Activated T-cell treated with anti-CD3 and anti-CD28 coated beads, Interleukin-2, amount 50 U/mL, for 4 hours (primary cell): ENCODE data around the gene RIMBP2. TPM values are rescaled to one million over a fixed set of nuclear protein-coding genes. Genes with fewer than 3 reads are reported as not detected.
A peak's percentile ranks its signal among the peaks of the same experiment; 100 is the strongest.
"Not testable (repeated sequence)": the region's sequence is repeated elsewhere in the genome, so short reads cannot be mapped to it uniquely, and the experiment has no call there.

ENCODE experiments used
- ATAC-seq, 2 donors: fragments of 200-7000 bp; cut with Tn5 transposase; one replicate each; pipeline ENCODE4 v1.10.0; 2021
- DNase-seq: peaks from one replicate; pipeline ENCODE4 v3.0.0-alpha.2; 2020
- H3K27me3 Mint-ChIP-seq: one replicate; pipeline ENCODE4 v1.8.0; 2021; ENCODE audit warnings: low read depth, mixed read lengths
- H3K36me3 Mint-ChIP-seq: one replicate; pipeline ENCODE4 v1.8.0; 2022; ENCODE audit warnings: mixed read lengths; ENCODE audit not compliant: insufficient read depth
- H3K4me1 Mint-ChIP-seq: one replicate; pipeline ENCODE4 v1.8.0; 2021; ENCODE audit warnings: low read depth, mixed read lengths
- H3K4me3 Mint-ChIP-seq: one replicate; pipeline ENCODE4 v1.8.0; 2021; ENCODE audit warnings: mild to moderate bottlenecking, moderate library complexity, mixed read lengths
- H3K9me3 Mint-ChIP-seq: one replicate; pipeline ENCODE4 v1.8.0; 2021; ENCODE audit warnings: mixed read lengths
- total RNA-seq, 3 donors: library from RNA; stranded (reverse); gene quantifications; one replicate each; pipeline ENCODE4 v1.2.1, GENCODE V29; 2021

The RIMBP2 gene, protein sequence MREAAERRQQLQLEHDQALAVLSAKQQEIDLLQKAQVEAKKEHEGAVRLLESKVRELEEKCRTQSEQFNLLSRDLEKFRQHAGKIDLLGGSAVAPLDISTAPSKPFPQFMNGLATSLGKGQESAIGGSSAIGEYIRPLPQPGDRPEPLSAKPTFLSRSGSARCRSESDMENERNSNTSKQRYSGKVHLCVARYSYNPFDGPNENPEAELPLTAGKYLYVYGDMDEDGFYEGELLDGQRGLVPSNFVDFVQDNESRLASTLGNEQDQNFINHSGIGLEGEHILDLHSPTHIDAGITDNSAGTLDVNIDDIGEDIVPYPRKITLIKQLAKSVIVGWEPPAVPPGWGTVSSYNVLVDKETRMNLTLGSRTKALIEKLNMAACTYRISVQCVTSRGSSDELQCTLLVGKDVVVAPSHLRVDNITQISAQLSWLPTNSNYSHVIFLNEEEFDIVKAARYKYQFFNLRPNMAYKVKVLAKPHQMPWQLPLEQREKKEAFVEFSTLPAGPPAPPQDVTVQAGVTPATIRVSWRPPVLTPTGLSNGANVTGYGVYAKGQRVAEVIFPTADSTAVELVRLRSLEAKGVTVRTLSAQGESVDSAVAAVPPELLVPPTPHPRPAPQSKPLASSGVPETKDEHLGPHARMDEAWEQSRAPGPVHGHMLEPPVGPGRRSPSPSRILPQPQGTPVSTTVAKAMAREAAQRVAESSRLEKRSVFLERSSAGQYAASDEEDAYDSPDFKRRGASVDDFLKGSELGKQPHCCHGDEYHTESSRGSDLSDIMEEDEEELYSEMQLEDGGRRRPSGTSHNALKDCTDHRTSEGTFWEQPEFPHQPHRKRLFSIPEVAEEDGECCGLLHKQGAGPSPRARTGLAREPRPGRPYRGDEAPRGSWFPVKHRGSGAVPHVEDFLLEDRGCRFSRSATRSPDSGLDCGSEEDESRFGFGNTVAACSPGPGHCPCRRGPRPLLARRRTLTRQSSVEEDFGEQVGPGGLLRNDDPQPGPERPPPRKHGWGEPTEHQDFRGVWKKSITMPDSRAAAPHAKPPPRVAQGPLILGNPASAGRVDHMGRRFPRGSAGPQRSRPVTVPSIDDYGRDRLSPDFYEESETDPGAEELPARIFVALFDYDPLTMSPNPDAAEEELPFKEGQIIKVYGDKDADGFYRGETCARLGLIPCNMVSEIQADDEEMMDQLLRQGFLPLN (N-terminal part only)
- total RNA-seq = not detected

DNA sequence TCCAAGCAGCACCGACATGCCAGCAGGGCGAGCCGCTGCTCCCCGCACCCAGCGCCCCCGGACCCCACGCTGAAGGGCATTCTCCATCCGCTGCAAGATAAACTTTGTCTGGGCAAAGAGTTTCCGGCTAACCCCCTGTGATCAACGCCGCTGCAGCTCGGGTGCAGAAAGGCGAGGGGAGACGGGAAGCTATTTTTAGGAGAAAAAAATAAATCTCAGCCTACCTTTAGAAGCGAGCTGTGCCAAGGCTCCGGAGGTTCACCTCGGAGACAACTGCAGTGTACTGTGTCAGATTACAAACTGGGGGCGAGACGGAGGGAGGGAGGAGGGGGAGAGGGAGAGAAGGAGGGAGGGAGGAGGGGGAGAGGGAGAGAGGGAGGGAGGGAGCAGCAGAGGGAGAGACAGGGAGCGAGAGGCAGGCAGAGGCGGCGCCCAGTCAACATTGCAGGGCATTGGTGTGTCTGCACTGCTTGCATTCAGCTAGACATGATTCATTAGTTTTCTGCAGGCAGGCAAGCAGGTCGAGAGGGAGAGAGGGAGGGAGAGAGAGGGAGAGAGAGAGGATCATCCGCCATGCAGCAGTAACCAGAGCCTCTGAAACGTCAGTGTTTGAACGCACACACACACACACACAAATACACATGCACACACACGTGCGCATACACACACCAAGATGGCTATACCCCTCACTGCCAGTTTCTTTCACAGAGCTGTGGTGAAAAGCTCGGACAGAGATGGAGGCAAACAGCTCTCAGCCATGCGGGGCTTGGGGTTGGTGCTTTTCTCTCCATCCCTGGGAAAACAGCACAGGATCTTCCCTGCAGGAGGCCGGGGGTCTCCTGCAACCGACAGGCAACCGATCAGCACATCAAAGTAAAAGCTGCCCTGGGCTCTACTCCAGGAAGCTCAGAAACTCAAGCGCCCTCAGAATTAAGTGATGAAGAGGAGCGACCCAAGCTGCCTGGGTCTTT, at the start of gene RIMBP2:
TSS of gene RIMBP2 (minus strand) at position 302 of the 971 bp plus-strand sequence. CDS start 237,286 bp downstream, outside the sequence.
- H3K36me3 Mint-ChIP-seq = no peaks in the 10 kb centered on the region
- H3K9me3 Mint-ChIP-seq = peaks cover 5% of the 10 kb centered on the region
- H3K4me3 Mint-ChIP-seq = no peak within 1 kb of the TSS
- ATAC-seq (peak in 1 of 2 donors; percentile 28), DNase-seq (no peak)
- H3K27me3 Mint-ChIP-seq = peaks cover 54% of the 10 kb centered on the region
- peaks cover 5% of the 10 kb centered on the region for H3K4me1 Mint-ChIP-seq

DNA sequence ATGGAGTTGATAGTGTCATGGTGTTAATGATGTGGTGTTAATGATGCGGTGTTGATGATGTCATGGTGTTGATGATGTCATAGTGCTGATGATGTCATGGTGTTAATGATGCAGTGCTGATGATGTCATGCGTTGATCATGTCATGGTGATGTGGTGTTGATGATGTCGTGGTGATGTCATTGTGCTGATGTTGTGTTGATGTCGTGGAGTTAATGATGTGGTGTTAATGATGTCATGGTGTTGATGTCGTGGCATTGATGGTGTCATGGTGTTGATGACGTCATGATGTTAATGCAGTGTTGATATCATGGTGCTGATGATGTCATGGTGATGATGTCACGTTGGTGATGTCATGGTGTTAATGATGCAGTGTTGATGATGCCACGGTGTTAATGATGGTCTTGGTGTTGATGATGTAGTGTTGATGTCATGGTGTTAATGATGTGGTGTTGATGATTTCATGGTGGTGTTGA, 49.1 kb upstream of the RIMBP2 start:
- no peak for ATAC-seq
- DNase-seq = no peak
- no peaks in the 10 kb centered on the region for H3K9me3 Mint-ChIP-seq
- no peak overlapping the region for H3K4me3 Mint-ChIP-seq
- no peaks in the 10 kb centered on the region for H3K36me3 Mint-ChIP-seq
- H3K4me1 Mint-ChIP-seq = no peaks in the 10 kb centered on the region
- H3K27me3 Mint-ChIP-seq = peaks cover 20% of the 10 kb centered on the region

DNA sequence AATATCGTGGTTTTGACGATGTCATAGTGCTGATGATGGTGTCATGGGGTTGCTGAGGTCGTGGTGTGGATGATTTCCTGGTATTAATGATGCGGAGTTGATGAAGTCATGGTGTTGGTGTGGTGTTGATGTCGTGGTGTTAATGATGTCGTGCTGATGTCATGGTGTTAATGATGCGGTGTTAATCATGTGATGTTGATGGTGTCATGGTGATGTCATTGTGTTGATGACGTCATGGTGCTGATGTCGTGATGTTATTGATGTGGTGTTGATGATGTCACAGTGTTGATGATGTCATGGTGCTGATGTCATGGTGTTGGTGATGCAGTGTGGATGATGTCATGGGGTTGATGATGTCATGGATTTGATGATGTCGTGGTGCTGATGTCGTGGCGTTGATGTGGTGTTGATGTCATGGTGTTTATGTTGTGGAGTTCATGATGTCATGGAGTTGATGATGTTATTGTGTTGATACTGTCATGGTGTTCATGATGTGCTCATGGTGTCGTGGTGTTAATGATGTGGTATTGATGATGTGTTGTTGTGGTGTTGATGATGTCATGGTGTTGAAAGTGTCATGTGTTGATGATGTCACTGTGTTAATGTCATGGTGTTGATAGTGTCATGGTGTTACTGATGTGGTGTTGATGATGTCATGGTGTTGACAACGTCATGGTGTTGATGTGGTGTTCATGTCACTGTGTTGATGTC, 48.5 kb upstream of the RIMBP2 start:
- no peak for DNase-seq
- no peaks in the 10 kb centered on the region for H3K36me3 Mint-ChIP-seq
- peaks cover 20% of the 10 kb centered on the region for H3K27me3 Mint-ChIP-seq
- no peaks in the 10 kb centered on the region for H3K4me1 Mint-ChIP-seq
- H3K4me3 Mint-ChIP-seq = no peak overlapping the region
- no peak for ATAC-seq
- no peaks in the 10 kb centered on the region for H3K9me3 Mint-ChIP-seq

DNA sequence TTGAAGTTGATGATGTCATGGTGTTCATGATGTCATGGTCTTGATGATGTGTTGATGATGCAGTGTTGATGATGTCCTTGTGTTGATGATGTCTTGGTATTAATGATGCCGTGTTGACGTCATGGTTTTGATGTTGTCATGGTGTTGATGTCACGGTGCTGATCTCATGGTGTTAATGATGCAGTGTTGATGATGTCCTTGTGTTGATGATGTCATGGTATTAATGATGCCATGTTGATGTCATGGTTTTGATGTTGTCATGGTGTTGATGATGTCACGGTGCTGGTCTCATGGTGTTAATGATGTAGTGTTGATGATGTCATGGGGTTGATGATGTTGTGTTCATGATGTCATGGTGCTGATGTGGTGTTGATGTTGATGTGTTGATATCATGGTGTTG, 48.0 kb upstream of the RIMBP2 start:
- H3K27me3 Mint-ChIP-seq = peaks cover 20% of the 10 kb centered on the region
- H3K4me1 Mint-ChIP-seq = no peaks in the 10 kb centered on the region
- DNase-seq (no peak), ATAC-seq (no peak)
- H3K36me3 Mint-ChIP-seq = no peaks in the 10 kb centered on the region
- no peaks in the 10 kb centered on the region for H3K9me3 Mint-ChIP-seq
- H3K4me3 Mint-ChIP-seq = no peak overlapping the region

DNA sequence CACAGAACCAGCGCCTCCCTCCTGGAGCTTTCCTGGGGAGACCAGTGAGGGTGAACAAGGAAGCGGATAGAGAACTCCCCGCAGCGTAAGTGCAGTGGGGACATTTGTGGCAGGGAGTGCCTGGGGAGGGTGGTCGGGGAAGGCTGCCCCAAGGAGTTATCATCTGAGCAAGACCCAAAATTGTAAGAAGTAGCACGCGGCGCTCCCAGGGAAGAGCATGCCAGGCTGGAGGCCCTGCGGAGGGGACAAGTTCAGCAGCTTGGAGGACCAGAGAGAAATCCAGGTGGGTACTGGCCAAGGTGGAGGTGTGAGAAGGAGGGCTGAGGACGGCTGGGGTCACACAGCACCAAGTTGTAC, 46.2 kb upstream of the RIMBP2 start:
- H3K36me3 Mint-ChIP-seq = no peaks in the 10 kb centered on the region
- DNase-seq (no peak), ATAC-seq (no peak)
- no peaks in the 10 kb centered on the region for H3K4me1 Mint-ChIP-seq
- H3K9me3 Mint-ChIP-seq = no peaks in the 10 kb centered on the region
- peaks cover 11% of the 10 kb centered on the region for H3K27me3 Mint-ChIP-seq
- H3K4me3 Mint-ChIP-seq = peak overlapping the region; percentile 60

DNA sequence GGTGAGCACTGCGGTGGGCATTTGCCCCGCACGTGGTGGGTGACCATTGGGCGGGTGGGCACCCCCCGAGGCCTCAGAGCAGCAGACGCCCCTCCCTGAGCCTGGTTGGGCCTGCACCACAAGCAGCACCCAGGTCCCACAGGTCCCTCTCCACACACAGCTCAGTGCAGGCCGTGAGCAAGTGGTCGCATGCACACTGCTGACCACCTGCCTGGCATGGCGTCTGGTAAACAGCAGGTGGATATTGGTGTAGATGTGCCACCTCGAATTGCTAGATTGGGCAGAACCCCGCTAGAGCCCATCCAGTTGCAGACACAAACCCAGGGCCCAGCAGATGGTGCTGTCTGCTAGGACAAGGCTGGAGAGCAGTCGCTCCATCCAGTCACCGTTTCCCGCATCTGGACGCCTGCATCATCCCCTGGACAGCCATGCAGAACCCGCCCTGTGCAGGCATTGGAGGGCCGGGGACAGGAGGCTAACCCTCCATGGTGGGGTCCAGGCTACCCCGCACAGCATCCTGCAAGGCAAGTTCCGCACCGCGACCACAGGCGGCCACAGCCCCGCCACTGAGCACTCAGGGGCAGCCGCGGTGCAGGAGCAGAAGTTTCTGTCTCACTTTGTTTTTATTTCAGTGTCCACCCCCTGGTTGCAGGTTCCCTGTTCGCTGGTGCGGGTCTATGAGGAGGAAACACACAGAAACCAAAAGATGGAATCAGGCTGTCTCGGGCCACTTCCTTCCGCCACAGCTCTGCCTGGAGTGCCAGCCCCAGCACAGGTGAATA, 45.6 kb upstream of the RIMBP2 start:
- H3K9me3 Mint-ChIP-seq = no peaks in the 10 kb centered on the region
- H3K27me3 Mint-ChIP-seq = peaks cover 11% of the 10 kb centered on the region
- ATAC-seq (peak; percentile 67 to 80), DNase-seq (peak; percentile 51)
- H3K36me3 Mint-ChIP-seq = no peaks in the 10 kb centered on the region
- no peaks in the 10 kb centered on the region for H3K4me1 Mint-ChIP-seq
- peak overlapping the region; percentile 60 for H3K4me3 Mint-ChIP-seq

DNA sequence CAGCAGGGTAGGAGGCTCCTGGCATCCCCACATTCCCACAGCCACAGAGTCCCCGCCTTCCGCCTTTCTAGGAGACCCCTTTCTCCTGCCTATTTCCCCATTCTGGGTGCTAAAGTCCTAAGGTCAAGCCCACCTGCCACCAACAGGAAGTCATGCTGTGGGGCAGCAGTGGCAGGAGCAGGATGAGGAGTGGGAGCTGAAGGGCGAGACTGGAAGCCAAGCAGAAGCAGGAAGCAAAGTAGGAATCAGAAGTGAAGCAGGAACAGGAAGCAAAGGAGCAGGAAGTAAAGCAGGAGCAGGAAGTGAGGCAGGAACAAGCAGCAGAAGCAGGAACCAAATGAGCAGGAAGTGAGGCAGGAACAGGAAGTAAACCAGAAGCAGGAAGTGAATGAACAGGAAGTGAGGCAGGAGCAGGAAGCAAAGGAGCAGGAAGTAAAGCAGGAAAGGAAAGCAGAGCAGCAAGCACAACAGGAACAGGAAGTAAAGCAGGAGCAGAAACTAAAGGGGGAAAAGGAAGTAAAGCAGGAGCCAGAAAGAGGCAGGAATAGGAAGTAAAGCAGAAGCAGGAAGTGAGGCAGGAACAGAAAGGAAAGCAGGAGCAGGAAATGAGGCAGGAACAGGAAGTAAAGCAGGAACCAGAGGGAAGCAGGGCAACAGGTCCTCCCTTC, 38.3 kb upstream of the RIMBP2 start:
- Mint-ChIP-seq H3K36me3 (no peaks in the 10 kb centered on the region), H3K27me3 (peaks cover 4% of the 10 kb centered on the region), H3K9me3 (peaks cover 8% of the 10 kb centered on the region), H3K4me3 (no peak overlapping the region), H3K4me1 (peaks cover 6% of the 10 kb centered on the region)
- DNase-seq (no peak), ATAC-seq (no peak)

DNA sequence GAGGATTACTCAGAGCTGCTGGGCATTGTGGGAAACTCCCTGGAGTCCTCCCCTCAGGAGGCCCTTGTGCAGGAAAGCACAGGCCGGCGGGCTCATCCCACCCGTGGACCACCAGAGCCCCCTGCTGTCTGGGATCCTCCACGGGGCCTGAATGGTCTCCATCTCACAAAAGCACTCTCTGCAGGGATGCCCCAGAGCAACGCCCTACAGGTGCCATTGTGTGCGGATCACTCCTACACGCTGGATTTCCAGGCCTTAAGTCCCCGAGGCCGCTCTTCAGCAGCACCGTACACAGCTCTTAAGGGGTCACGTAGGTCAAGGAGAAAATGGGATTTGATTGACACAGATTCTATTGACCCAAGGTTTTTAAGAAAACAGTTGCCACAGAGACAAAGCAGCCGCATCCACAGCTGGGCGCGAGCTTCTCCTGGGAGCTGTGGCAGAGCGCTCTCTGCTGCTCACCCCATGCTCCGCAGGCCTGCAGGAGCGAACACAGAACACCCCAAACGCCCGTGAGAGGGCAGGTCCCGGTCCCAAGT, 36.7 kb upstream of the RIMBP2 start:
- ATAC-seq (no peak), DNase-seq (no peak)
- peaks cover 4% of the 10 kb centered on the region for H3K27me3 Mint-ChIP-seq
- peaks cover 8% of the 10 kb centered on the region for H3K9me3 Mint-ChIP-seq
- H3K4me1 Mint-ChIP-seq = peaks cover 12% of the 10 kb centered on the region
- no peak overlapping the region for H3K4me3 Mint-ChIP-seq
- no peaks in the 10 kb centered on the region for H3K36me3 Mint-ChIP-seq

DNA sequence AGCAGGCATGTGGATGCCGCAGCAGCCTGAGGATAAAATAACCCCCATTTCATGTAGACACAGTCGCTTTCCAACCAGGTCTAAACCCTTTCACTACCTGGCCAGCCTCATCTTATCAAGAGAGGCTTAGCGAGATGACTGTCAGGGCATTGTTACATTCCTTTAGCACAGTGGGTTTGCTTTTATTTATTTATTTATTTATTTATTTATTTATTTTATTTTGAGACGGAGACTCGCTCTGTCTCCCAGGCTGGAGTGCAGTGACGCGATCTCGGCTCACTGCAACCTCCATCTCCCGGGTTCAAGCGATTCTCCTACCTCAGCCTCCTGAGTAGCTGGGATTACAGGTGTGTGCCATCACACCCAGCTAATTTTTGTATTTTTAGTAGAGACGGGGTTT, 35.9 kb upstream of the RIMBP2 start:
- ATAC-seq, DNase-seq, H3K27me3 Mint-ChIP-seq, H3K36me3 Mint-ChIP-seq, H3K9me3 Mint-ChIP-seq, H3K4me3 Mint-ChIP-seq: not testable (repeated sequence)
- peaks cover 13% of the 10 kb centered on the region for H3K4me1 Mint-ChIP-seq

DNA sequence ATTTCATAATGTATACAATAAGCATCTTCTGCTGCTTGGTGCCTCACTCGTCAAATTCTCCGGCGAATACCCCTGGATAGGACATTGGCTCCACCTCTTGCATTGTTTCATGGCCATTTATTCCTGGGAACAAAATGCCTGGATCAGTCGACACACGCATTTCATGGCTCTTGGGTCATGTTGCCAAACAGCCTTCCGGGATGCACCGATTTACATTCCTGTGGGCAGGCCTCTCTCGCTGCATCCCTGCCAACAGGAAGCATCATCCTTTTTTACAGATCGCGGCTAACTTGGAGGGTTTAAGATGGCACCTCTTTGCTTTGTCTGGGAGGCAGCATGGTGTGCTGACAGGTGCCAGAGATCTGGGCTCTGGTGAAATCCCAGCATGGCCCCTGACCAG, 32.7 kb upstream of the RIMBP2 start:
- Mint-ChIP-seq H3K4me3 (no peak overlapping the region), H3K36me3 (no peaks in the 10 kb centered on the region), H3K4me1 (peaks cover 7% of the 10 kb centered on the region), H3K9me3 (no peaks in the 10 kb centered on the region), H3K27me3 (peaks cover 8% of the 10 kb centered on the region)
- DNase-seq (no peak), ATAC-seq (no peak)

DNA sequence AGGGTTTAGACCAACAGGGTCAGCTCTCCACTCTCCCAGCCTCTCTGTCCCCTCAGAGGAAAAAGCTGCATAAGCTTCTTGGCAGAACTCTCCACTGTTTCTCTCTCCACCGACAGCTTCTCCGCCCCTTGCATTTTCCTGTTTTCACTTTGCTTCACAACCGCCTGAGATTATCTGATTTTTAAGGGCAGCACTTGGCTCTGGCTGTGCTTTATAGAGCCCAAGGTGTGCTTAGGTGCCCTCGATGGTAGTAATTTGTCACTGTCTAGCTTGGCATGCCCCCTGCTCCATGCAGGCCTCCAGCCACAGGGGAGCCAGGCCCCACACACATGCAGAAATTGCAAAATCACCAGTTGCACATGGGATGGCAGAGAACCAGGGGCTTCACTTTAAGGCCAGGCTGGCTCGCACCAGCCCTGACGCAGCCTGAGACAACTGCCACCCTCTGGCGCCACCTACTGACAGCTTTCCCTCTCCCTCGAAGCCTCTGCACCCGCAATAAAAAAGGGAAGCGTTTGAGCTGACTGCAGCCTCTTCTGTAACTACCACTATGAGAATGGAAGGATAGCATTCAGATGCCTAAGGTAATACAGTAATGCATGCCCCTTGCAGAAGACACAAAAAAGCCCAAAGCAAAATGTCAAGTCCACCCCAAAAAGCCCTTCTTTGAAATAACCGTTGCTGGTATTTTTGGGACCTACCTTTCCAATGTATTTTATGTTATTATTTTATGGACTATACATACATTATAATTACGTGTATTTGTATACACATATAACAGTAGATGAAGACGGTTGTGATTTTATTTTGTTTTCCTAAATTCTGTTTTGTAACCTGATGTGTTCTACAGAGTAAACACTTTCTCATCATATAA, 32.0 kb upstream of the RIMBP2 start:
- H3K27me3 Mint-ChIP-seq = peaks cover 8% of the 10 kb centered on the region
- ATAC-seq = peak; percentile 78 to 94
- DNase-seq = peak; percentile 61
- H3K36me3 Mint-ChIP-seq = no peaks in the 10 kb centered on the region
- H3K9me3 Mint-ChIP-seq = no peaks in the 10 kb centered on the region
- H3K4me3 Mint-ChIP-seq = no peak overlapping the region
- peaks cover 7% of the 10 kb centered on the region for H3K4me1 Mint-ChIP-seq
